Stimulated activated CD4-positive, alpha-beta T cell treated with anti-CD3 and anti-CD28 coated beads, Interleukin-12 subunit alpha, Interleukin-12 subunit beta, amount 100 ng/mL, for 4 hours (primary cell): ENCODE measurements around the gene MSH3.
A peak's percentile ranks its signal among the peaks of the same experiment; 100 is the strongest.
"Not testable (repeated sequence)": the region's sequence is repeated elsewhere in the genome, so short reads cannot be mapped to it uniquely, and the experiment has no call there.

Experiments used
- DNase-seq: peaks from one replicate; pipeline ENCODE4 v3.0.0-alpha.2; 2020

Gene MSH3

DNA sequence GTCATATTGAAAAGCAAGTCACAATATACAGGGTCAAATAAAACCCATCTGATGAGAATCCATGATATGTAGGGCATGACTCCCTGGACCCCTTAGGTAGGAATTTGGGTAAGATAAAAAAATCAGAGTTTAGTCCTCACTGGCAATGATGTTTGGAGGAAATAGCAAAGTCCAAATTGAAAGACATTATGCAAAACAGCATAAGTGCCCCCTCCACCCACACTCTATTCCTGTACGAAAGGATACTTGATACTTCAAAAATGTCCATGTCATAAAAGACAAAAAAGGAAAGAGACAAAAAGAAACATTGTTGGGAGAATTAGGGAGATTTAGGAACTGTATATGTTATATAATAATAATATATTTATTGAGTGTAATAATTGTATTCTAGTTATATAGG lies 209.7 kb downstream of the MSH3 start:
- DNase-seq: no peak

- DNase-seq: no peak
These were observed 210.4 kb downstream of the MSH3 start for GRCh38 chr5:80864706-80865435.

DNA sequence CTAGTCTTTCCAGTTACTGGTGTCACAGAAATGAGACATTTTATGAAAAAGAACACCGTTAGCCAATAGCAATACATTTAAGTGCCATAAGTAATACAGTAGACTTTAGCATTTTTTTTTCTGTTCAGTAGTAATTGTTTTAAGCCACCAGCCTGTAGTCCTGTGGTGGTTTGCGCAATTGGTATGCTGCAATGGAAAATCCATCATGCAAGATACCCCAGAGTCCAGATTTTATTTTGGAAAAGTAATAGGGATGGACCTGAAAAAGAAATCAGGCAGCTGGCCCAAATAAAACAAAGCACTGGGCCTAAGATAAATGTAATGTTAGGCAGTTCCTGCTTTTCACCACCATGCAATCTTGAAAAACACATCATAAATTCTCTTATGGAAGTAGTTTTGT lies 211.1 kb downstream of the MSH3 start:
- DNase-seq: no peak

- no peak for DNase-seq
These were observed 211.9 kb downstream of the MSH3 start for GRCh38 chr5:80866371-80866770.

DNA sequence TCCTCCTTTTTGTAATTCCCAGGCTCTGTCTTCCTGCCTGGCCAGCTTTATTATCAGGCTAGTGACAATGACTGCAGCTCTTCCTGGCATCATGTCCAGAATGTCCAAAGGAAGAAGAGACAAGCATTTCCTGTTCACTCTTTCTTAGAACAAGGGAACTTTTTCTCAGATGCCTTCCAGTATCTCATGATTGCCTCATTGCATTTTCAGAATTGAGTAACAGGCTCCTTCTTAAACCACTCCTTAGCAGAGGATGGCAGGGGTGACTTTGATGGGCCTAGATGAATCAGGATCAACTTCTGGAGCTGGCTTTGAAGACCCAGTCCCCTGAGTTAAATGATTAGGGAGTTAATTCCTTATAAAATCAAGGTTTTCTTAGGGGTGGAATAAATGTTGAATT lies 212.8 kb downstream of the MSH3 start:
- DNase-seq: no peak

- DNase-seq: no peak
These were observed 216.0 kb downstream of the MSH3 start for GRCh38 chr5:80870442-80870841.

DNA sequence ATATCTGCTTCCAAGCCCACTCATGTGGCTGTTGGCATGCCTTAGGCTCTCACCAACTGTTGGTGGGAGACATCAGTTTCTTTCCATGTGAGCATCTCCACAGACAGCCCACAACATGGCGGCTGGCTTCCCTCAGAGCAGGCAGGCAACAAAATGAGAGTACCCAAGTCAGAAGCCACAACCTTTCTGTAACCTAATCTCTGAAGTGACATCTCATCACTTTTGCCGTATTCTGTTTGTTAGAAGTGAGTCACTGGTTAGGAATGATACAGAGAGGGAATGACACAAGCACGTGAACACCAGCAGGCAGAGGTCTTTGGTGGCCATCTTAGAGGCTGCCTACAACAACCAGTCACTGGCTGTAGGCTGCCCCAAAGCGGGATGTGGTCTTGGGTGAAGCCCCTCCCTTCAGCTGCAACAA lies 217.1 kb downstream of the MSH3 start:
- peak; percentile 4 for DNase-seq

DNA sequence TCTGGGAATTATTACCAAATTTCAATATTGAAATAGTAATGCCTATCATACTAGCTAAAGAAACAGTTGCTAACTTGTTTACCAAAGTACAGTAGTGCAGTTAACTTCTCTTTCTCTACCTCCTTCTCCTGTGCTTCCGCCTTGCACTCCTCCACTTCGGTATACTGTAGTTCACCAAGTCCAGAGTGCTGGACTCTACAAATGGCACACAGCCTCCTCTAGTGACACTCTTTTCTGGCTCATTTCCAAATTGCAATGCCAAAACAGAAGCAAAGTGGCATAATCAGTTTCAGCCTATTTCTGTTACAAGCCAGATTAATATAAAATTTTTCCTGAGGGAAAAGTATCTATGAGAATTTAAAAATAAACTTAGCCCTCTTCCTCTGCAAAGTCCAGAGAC lies 219.7 kb downstream of the MSH3 start:
- no peak for DNase-seq

DNA sequence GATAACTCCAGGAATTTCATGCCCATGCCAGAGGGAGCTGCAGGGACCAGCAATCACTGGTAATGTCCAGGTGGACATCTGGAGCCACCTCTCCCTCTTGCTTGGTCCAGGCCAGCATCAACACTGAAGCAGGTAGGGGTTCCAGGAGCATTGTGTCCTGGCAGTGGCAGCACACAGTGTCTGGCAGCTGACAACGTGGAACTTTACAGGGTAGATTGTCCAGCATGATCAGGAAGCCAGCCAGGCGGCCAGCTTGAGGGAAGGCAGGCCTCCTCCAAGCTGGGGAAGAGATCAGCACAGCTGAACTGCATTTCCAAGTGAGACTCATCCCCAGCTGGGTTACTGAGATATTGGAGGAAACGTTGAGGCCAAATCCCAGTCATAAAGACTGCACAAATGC lies 223.1 kb downstream of the MSH3 start:
- DNase-seq: no peak

DNA sequence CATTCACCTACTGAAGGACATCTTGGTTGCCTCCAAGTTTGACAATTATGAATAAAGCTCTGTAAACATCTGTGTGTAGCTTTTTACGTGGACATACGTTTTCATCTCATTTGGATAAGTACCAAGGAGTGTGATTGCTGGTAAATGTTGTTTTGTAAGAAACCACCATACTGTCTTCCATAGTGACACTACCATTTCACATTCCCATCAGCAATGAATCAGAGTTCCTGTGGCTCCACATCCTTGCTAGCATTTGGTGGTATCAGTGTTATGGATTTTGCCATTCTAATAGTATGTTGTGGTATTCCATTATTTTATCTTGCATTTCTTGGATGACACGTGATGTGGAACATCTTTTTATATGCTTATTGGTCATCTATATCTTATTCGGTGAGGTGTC lies 227.3 kb downstream of the MSH3 start:
- no peak for DNase-seq

DNA sequence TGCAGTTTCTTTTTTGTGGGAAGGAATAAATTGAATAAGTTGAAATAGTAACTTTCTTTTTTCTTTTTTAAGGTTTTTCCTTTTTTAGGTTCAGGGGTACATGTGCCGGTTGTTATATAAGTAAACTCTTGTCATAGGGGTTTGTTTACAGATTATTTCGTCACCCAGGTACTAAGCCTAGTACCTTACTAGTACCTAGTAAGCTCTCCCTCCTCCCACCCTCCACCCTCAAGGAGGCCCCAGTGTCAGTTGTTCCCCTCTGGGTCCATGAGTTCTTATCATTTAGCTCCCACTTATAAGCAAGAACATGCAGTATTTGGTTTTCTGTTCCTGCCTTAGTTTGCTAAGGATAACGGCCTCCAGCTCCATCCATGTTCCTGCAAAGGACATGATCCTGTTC lies 228.9 kb downstream of the MSH3 start:
- not testable (repeated sequence) for DNase-seq

- DNase-seq: no peak
These were observed 229.8 kb downstream of the MSH3 start for GRCh38 chr5:80884086-80884813.

DNA sequence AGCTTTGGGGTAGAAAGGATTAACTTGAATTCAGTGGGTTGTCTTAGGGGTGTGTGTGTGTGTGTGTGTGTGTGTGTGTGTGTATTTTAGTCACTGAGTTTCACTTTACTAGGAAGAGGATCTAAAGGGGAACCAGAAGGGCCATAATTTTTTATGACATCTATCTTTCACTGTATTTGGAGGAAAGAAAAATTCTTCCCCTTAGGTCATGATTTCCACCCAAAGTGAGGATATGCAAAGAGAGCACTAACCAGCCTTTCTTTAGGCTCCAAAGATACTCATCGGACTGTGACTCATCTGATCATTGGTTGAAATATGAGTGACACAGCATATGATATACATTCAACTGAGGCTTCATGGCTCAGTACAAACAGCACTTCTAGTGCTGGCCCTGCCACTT lies 230.5 kb downstream of the MSH3 start:
- DNase-seq: no peak

GRCh38 chr5:80885396-80886000 lies 231.0 kb downstream of the MSH3 start:
- no peak for DNase-seq

DNA sequence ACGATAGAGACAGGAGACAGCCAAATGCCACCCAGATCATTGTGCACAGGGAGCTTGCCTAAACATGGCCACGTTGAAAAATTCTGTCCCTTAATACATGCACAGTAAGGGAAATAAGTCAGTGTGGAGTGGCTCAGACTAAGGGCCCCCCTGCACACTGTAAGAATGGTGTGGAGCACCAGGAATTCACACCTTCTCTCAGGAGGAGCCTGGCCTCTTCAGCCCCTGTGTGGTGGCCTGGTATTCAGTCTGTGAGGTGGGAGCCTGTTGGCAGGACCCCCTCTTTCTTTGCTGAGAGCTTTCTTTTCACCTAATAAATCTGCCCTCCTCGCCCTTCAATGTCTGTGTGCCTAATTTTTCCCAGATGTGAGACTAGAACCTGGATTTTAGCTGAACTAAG lies 239.6 kb downstream of the MSH3 start:
- DNase-seq: no peak

- no peak for DNase-seq
These were observed 241.1 kb downstream of the MSH3 start for GRCh38 chr5:80895523-80895922.

GRCh38 chr5:80902624-80903023 lies 248.2 kb downstream of the MSH3 start:
- not testable (repeated sequence) for DNase-seq

- DNase-seq: no peak
These were observed 250.2 kb downstream of the MSH3 start for GRCh38 chr5:80904533-80905187.

GRCh38 chr5:80905405-80905804 lies 251.0 kb downstream of the MSH3 start:
- DNase-seq: no peak

GRCh38 chr5:80912479-80912878 lies 258.0 kb downstream of the MSH3 start:
- DNase-seq: no peak

DNA sequence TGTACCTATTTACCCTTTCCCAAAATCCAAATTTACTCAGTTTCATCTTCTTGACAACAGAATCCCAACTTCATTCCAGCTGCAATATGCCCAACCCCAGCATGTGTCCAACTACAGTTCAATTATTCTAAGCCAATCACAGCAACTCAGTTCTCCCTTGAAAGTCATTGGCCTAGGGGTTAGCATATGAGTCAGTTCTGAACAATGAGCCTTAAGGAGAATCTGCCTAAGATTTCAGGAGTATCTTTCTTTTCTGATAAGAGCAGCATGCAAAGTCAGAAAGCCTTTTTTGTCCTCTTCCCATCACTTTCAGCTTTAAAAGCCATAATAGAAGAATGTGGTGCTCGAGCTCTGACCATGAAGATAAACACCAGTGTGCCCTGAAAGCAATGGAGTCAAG lies 261.3 kb downstream of the MSH3 start:
- no peak for DNase-seq

GRCh38 chr5:80916676-80917075 lies 262.2 kb downstream of the MSH3 start:
- no peak for DNase-seq

GRCh38 chr5:80917631-80918030 lies 263.2 kb downstream of the MSH3 start:
- DNase-seq: no peak
